Measurements from ENCODE around the gene PPID.
A peak's percentile ranks its signal among the peaks of the same experiment; 100 is the strongest.

- no peak for TF ChIP-seq EZH2 (IDR thresholded peaks at IDR 0.05)
- TF ChIP-seq POLR2AphosphoS5 (IDR thresholded peaks at IDR 0.05; ENCODE audit: borderline replicate concordance, low read depth, low read length), result peak; percentile 48; the same call in 1 of the 2 replicates
- TF ChIP-seq FOXP2 (optimal IDR thresholded peaks at IDR 0.05; ENCODE audit: control extremely low read depth, extremely low read length, insufficient read depth), result no peak
Observed at GRCh38 chr4:158671665-158671914, 51.6 kb downstream of the PPID start, which contains the start of gene C4orf46.
